Retinal pigment epithelial cell (primary cell): ENCODE data around the gene PAX9.

Source experiments
- DNase-seq: peaks from one replicate; pipeline ENCODE4 v3.0.0-alpha.2; 2010; ENCODE audit warnings: low read depth
- H3K4me3 ChIP-seq: 2 replicates; pipeline ENCODE4 v1.5.1; 2011; ENCODE audit warnings: mild to moderate bottlenecking, low read length, control low read depth, moderate library complexity
- CTCF ChIP-seq: conservative IDR thresholded peaks from 2 replicates; pipeline ENCODE4 v1.5.1; 2011; ENCODE audit warnings: low read depth, low read length, control low read depth, inconsistent platforms

The PAX9 gene

GRCh38 chr14:36700651-36701050 lies 39.0 kb downstream of the PAX9 start:
- no peak for DNase-seq
- TF ChIP-seq CTCF: no peak
- no peak overlapping the region for H3K4me3 ChIP-seq

GRCh38 chr14:36701132-36701531 lies 39.5 kb downstream of the PAX9 start:
- TF ChIP-seq CTCF: no peak
- DNase-seq: no peak
- H3K4me3 ChIP-seq: no peak overlapping the region

GRCh38 chr14:36702474-36702873 lies 40.8 kb downstream of the PAX9 start:
- no peak overlapping the region for H3K4me3 ChIP-seq
- TF ChIP-seq CTCF: no peak
- no peak for DNase-seq

- TF ChIP-seq CTCF: no peak
- H3K4me3 ChIP-seq: no peak overlapping the region
- DNase-seq: no peak
Measured at GRCh38 chr14:36707570-36707969, 45.9 kb downstream of the PAX9 start.

GRCh38 chr14:36713960-36714703 lies 52.5 kb downstream of the PAX9 start:
- no peak for DNase-seq
- TF ChIP-seq CTCF: no peak
- H3K4me3 ChIP-seq: no peak overlapping the region

GRCh38 chr14:36716614-36717184 lies 55.0 kb downstream of the PAX9 start:
- H3K4me3 ChIP-seq: no peak overlapping the region
- DNase-seq: no peak
- TF ChIP-seq CTCF: no peak

- TF ChIP-seq CTCF: no peak
- H3K4me3 ChIP-seq: no peak overlapping the region
- no peak for DNase-seq
Measured at GRCh38 chr14:36717363-36717762, 55.7 kb downstream of the PAX9 start.
